Stimulated activated naive CD4-positive, alpha-beta T cell treated with Interleukin-2 at 50 U/mL for 16 hours (primary cell): Measurements from ENCODE around the gene MGST3.
"Not testable (repeated sequence)": the region's sequence is repeated elsewhere in the genome, so short reads cannot be mapped to it uniquely, and the experiment has no call there.

ENCODE experiments used
- DNase-seq: peaks from one replicate; lab custom pipeline; 2025; lab: John Stamatoyannopoulos, UW

Gene MGST3

DNA sequence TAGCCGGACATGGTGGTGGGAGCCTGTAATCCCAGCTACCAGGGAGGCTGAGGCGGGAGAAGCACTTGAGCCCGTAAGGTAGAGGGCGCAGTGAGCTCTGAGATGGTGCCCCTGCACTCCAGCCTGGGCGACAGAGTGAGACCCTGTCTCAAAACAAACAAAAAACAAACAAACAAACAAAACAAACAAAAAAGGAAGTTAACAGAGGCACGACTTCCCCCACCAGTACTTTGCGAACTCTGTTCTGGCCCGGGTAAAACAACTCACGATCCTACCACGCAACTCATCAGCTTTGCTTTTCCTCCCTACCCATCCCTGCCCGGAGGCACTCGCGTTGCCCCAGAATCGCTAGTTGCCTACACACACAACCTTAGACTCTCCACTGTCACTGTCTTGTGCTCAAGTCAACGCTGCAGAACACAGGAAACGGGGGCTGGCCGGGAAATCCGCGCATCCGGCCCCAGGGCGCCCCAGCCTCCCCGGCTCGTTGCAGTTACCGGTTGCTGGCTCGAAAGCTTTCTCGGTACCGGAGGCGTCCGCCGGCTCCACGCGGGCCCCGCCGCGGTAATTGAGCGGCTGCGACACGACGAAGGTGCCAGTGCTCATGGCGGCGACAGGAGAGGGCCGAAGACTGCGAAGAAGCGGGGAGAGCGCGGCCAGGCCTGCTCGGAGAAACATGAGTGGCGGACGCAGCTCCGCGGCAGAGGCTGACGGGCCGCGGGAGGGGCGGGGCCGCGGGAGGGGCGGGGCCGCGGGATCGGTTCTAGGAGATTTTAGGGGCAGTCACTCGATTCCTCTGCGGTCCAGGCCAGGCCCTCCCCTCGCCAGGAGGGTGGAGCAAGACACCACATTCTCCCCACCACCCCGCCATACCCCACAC lies 67.1 kb downstream of the MGST3 start, which contains the start of gene ALDH9A1:
Gene ALDH9A1, minus strand, starts transcription at position 682 of the 880 bp plus-strand sequence. Its CDS starts 4 bp downstream, at position 678.
- DNase-seq: peak; percentile 84

DNA sequence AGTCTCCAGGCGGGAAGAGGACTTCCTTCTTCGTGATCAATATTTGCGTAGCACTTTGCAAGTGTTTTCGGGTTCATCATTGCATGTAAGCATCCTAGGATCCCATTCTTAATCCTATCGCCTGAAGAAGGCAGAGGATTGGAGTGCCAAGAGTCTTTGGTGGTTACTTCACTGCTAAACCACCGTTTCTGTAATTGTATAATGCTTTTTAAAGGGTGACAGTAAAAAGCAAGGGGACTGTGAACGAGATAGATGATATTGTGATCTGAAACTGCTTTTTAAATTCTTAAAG lies 67.7 kb downstream of the MGST3 start:
- DNase-seq: no peak

DNA sequence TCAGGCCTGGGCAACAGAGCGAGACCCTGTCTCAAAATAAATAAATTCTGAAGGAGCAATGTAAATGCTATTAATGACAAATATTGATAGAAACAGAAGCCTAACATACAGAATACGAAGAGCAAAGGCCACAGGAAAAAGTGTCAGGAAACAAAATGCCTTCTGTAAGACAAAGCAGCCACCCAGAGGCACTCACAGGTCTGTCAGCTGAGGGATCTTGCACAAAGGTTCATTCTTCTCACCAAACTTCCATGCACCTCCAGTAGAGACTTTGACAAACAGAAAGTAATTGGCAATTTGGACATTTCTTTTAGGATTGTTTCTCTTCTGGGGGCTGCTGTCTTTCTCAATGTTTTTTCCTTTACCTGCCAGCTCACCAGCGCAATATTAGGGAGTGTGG lies 68.5 kb downstream of the MGST3 start:
- no peak for DNase-seq

DNA sequence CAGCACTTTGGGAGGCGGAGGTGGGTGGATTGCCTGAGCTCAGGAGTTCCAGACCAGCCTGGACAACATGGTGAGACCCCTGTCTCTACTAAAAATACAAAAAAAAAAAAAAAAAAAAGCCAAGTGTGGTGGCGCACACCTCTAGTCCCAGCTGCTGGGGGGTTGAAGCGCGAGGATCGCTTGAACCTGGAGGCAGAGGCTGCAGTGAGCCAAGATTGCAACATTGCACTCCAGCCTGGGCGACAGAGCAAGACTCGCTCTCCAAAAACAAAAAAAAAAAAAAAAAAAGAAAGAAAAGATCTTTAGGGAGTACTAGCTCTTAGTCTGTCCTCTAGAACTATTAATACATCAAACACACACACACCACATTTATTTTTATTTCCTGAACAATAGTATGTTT lies 70.9 kb downstream of the MGST3 start:
- DNase-seq: not testable (repeated sequence)

DNA sequence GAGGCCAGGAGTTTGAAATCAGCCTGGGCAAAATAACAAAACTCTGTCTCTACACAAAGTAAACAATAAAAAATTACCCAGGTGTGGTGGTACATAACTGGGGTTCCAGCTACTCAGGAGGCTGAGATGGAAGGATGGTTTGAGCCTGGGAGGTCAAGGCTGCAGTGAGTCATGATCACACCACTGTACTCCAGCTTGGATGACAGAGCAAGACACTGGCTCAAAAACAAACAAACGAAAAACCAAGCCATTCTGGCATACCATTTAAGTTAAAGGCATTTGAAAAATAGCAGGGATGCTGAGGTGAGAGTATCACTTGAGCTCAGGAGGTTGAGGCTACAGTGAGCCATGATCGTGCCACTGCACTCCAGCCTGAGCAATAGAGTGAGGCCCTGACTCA lies 72.6 kb downstream of the MGST3 start:
- no peak for DNase-seq
